RWPE1 (cell line): ENCODE data around the gene GDF9.
A peak's percentile ranks its signal among the peaks of the same experiment; 100 is the strongest.

Experiments used
- CTCF ChIA-PET: fragments of 350-600 bp; sonication (Branson Sonifier 250); formaldehyde crosslinking; extraction: SDS; loops from one replicate; lab custom pipeline; 2021; lab: Yijun Ruan, JAX
- POLR2A ChIA-PET: fragments of 400-600 bp; formaldehyde crosslinking; extraction: SDS; loops from one replicate; lab custom pipeline; 2020; ENCODE audit warnings: antibody characterized with exemption; ENCODE audit not compliant: low non-redundant PET; lab: Yijun Ruan, JAX
- DNase-seq: peaks from one replicate; pipeline ENCODE4 v3.0.0; 2012; ENCODE audit warnings: low spot score
- H3K27ac ChIP-seq: fragments of 450-650 bp; 2 replicates; pipeline ENCODE4 v1.5.1; 2017
- CTCF ChIP-seq: fragments of 450-650 bp; conservative IDR thresholded peaks from 2 replicates; pipeline ENCODE4 v1.5.1; 2017; ENCODE audit warnings: low read depth, mild to moderate bottlenecking

Gene GDF9

GRCh38 chr5:132876020-132876759, 9.9 kb upstream of the GDF9 start:
- ChIA-PET POLR2A (no interaction called here), CTCF (no interaction called here)
- no peak for DNase-seq
- no peak for TF ChIP-seq CTCF
- H3K27ac ChIP-seq, result no peak overlapping the region

GRCh38 chr5:132873930-132874271, 7.6 kb upstream of the GDF9 start:
- CTCF ChIA-PET, result interaction anchor here (0.6 to 2.7 kb wide), 2 partner anchors 8 to 44 kb away, joined by 5 to 8 read pairs; partner anchors contain the start of gene SHROOM1
- H3K27ac ChIP-seq, result no peak overlapping the region
- TF ChIP-seq CTCF, result no peak
- no peak for DNase-seq
- POLR2A ChIA-PET, result no interaction called here

- H3K27ac ChIP-seq, result no peak within 1 kb of the TSS
- DNase-seq, result no peak
- CTCF ChIA-PET, result interaction anchor here (0.6 to 2.7 kb wide), 3 partner anchors 9 to 131 kb away, joined by 4 to 8 read pairs (median 5); partner anchors contain the start of gene SHROOM1
- no peak for TF ChIP-seq CTCF
- POLR2A ChIA-PET, result no interaction called here
Observed at GRCh38 chr5:132873119-132873929, 7.1 kb upstream of the GDF9 start, which contains the start of gene LEAP2. LEAP2 (plus strand) TSS chr5:132873668; CDS start chr5:132873695, 27 bp downstream.

GRCh38 chr5:132872788-132873118, 6.5 kb upstream of the GDF9 start:
- H3K27ac ChIP-seq, result no peak overlapping the region
- no peak for DNase-seq
- ChIA-PET POLR2A (no interaction called here), CTCF (interaction anchor here (0.6 to 2.7 kb wide), 2 partner anchors 43 to 132 kb away, joined by 4 to 8 read pairs; partner anchors contain the start of gene SHROOM1)
- no peak for TF ChIP-seq CTCF

GRCh38 chr5:132871459-132872284, 5.4 kb upstream of the GDF9 start:
- no peak for TF ChIP-seq CTCF
- CTCF ChIA-PET, result interaction anchor here (1.2 kb wide), 1 partner anchor 11 kb away, joined by 3 read pairs; no protein-coding TSS in a partner anchor
- DNase-seq, result no peak
- POLR2A ChIA-PET, result no interaction called here
- H3K27ac ChIP-seq, result peak overlapping the region; percentile 7; the same call in 1 of the 2 replicates
